Adrenal gland (tissue), 12 donors: Measurements from ENCODE around the gene HSD17B12. TPM values are rescaled to one million over a fixed set of nuclear protein-coding genes. Genes with fewer than 3 reads are reported as not detected.
"Not testable (repeated sequence)": the region's sequence is repeated elsewhere in the genome, so short reads cannot be mapped to it uniquely, and the experiment has no call there.

Source experiments
- DNase-seq, 7 donors: peaks; one replicate each; pipeline ENCODE4 v3.0.0-alpha.2; 2019 to 2020
- H3K27ac ChIP-seq, 5 donors: fragments of 200-600 bp; sonication (generic) in 4 of 5; 1 replicate in 3 of 5; 2 replicates in 2 of 5; pipeline versions ENCODE4 v1.5.1 to v1.8.0; 2016 to 2020; ENCODE audit warnings: mild to moderate bottlenecking in 1 of 5
- H3K27me3 ChIP-seq: fragments of 200-600 bp; 2 replicates; pipeline ENCODE4 v1.8.0; 2021
- H3K36me3 ChIP-seq, 2 donors: fragments of 200-600 bp; replicated peaks in 1 of 2; 1 replicate in 1 of 2; 2 replicates in 1 of 2; pipeline versions ENCODE4 v1.5.1 to v1.8.0; 2018 to 2022
- H3K4me1 ChIP-seq, 2 donors: fragments of 200-600 bp; replicated peaks in 1 of 2; 1 replicate in 1 of 2; 2 replicates in 1 of 2; pipeline versions ENCODE4 v1.5.1 to v1.8.0; 2018 to 2021
- H3K4me3 ChIP-seq, 4 donors: fragments of 200-600 bp; sonication (generic) in 3 of 4; one replicate each; pipeline ENCODE4 v1.5.1; 2016 to 2018
- H3K9me3 ChIP-seq, 3 donors: fragments of 200-600 bp; sonication (generic) in 1 of 3; replicated peaks in 1 of 3; 1 replicate in 2 of 3; 2 replicates in 1 of 3; pipeline versions ENCODE4 v1.5.1 to v1.8.0; 2016 to 2021
- POLR2A ChIP-seq, 2 donors: fragments of 450-650 bp; IDR thresholded peaks; one replicate each; pipeline ENCODE4 v1.6.1; 2017; ENCODE audit warnings: antibody characterized with exemption in 2 of 2, mild to moderate bottlenecking in 2 of 2, moderate library complexity in 1 of 2
- WGBS, 4 donors: extraction: QIAGEN DNeasy Blood & Tissue Kit in 2 of 4; methylation state at CpG; one replicate each; pipeline versions ENCODE4 v1.1.5 to v1.1.7; 2013 to 2017; 5-methylcytosine and 5-hydroxymethylcytosine counted together
- intact Hi-C, 2 donors: fragments of 100-400 bp; cut with DNase I; formaldehyde crosslinking; loops; one replicate each; pipeline versions ENCODE4 v1.14.1 to v1.15.0; 2022 to 2023
- polyA plus RNA-seq, 3 donors: library from polyadenylated mRNA; stranded (reverse); fragments of 200-250 nt in 2 of 3; fragments of 350-450 nt in 1 of 3; fragmentation: Illumina TruSeq in 1 of 3; extraction: RNeasy Lipid Tissue Mini Kit (QIAGEN cat#74804) in 1 of 3; gene quantifications; one replicate each; pipeline ENCODE4 v1.2.3, GENCODE V29; 2013 to 2014
- total RNA-seq, 9 donors: library from RNA; depleted of rRNA in 4 of 9; stranded (reverse); fragments of >200 nt in 4 of 9; fragments of 120-200 nt in 1 of 9; fragmentation: NEBNext Ultra II Directional in 1 of 9; extraction: Animal tissue kit (Norgen Biotek cat#: 25700) in 1 of 9; gene quantifications; one replicate each; pipeline versions ENCODE4 v1.1.0 to v1.2.4, GENCODE V29; 2013 to 2023
- TF ChIP-seq, protein P1 (sequence below), 6 experiments: fragments of 450-650 bp in 4 of 6; fragments of 200-600 bp in 2 of 6; sonication (generic) in 1 of 6; IDR thresholded peaks; 1 replicate in 5 of 6; 2 replicates in 1 of 6; pipeline versions ENCODE4 v1.5.1 to v1.8.0; 2016 to 2021; ENCODE audit warnings: antibody characterized with exemption in 6 of 6, mild to moderate bottlenecking in 2 of 6, moderate library complexity in 1 of 6
- donor health status: healthy with polysubstance abuse.
- donor health status: Bipolar disorder and iron deficiency.
- donor health status: DM: yes; HTN: yes; CAD: no.
- donor health status: DM: no; HTN: no; CAD: no.
- donor health status: DM: no; HTN: no; CAD: no.
- donor health status: DM: yes; HTN: yes; CAD: no.

The HSD17B12 gene
- total and polyA plus RNA-seq, 12 donors = 37.1 to 342 (median 94.6) TPM

DNA sequence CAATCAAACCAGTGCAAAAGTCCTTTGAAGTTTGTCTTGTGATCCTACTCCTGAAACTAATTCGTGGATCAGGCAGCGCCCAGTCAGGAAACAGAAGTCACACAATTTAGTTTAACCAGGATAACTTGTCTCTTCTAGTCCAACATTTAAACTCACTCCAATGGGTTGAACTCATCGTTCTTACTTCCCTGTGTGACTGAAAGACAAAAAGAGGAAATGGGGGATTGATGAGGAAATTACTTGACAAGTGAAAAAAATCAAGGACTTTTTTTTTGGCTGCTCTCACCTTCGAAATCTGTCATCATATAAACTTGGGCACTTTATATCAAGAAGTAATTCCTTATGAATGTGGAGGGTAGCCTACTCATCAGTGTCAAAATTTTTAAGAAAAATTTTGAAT lies 78.4 kb downstream of the HSD17B12 start:
- intact Hi-C loops = no loop called here
- H3K4me3 ChIP-seq = no peak overlapping the region
- 39 to 63% (median 40%) methylated on average over 4 of the region's 4 CpGs for WGBS, 4 donors
- no peak overlapping the region for H3K27ac ChIP-seq
- H3K9me3 ChIP-seq = no peaks in the 10 kb centered on the region
- H3K4me1 ChIP-seq = no peaks in the 10 kb centered on the region
- TF ChIP-seq, protein P1, sequence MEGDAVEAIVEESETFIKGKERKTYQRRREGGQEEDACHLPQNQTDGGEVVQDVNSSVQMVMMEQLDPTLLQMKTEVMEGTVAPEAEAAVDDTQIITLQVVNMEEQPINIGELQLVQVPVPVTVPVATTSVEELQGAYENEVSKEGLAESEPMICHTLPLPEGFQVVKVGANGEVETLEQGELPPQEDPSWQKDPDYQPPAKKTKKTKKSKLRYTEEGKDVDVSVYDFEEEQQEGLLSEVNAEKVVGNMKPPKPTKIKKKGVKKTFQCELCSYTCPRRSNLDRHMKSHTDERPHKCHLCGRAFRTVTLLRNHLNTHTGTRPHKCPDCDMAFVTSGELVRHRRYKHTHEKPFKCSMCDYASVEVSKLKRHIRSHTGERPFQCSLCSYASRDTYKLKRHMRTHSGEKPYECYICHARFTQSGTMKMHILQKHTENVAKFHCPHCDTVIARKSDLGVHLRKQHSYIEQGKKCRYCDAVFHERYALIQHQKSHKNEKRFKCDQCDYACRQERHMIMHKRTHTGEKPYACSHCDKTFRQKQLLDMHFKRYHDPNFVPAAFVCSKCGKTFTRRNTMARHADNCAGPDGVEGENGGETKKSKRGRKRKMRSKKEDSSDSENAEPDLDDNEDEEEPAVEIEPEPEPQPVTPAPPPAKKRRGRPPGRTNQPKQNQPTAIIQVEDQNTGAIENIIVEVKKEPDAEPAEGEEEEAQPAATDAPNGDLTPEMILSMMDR (IDR thresholded peaks at IDR 0.05) = no peak
- TF ChIP-seq POLR2A (IDR thresholded peaks at IDR 0.05) = no peak
- no peak for DNase-seq
- no peaks in the 10 kb centered on the region for H3K27me3 ChIP-seq
- H3K36me3 ChIP-seq = no peaks in the 10 kb centered on the region

GRCh38 chr11:43760902-43761301 lies 80.4 kb downstream of the HSD17B12 start:
- DNase-seq = no peak
- Histone ChIP-seq H3K4me1 (no peaks in the 10 kb centered on the region), H3K36me3 (no peaks in the 10 kb centered on the region), H3K4me3 (no peak overlapping the region), H3K27me3 (no peaks in the 10 kb centered on the region), H3K9me3 (peaks cover 0 to 12% (median 6%) of the 10 kb centered on the region in 3 donors), H3K27ac (no peak overlapping the region)
- TF ChIP-seq, protein P1 (IDR thresholded peaks at IDR 0.05) = no peak
- TF ChIP-seq POLR2A (IDR thresholded peaks at IDR 0.05) = no peak
- 90 to 96% (median 91%) methylated on average over 2 of the region's 2 CpGs for WGBS, 4 donors
- intact Hi-C loops = no loop called here

DNA sequence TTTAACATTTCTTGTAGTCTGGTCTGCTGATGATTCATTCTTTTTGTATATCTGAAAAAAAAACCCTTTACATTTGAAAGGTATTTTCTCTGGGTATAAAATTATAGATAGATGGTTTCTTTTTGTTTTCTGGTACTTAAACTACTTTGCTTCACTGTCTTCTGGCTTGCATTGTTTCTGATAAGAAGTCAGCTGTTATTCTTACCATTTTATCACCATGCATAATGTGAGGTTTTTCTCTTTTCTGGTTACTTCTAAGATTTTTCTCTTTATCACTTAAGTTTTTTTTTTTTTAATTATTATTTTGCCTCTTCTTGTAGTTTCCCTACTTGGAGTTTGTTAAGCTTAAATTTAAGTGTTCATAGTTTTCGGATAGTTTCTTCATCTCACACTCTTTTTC lies 84.7 kb downstream of the HSD17B12 start:
- WGBS, 4 donors = 92 to 100% (median 97%) methylated on average over 1 of the region's 1 CpG
- H3K27ac ChIP-seq = no peak overlapping the region
- intact Hi-C loops = no loop called here
- no peaks in the 10 kb centered on the region for H3K4me1 ChIP-seq
- no peaks in the 10 kb centered on the region for H3K27me3 ChIP-seq
- TF ChIP-seq, protein P1 (IDR thresholded peaks at IDR 0.05) = no peak
- TF ChIP-seq POLR2A (IDR thresholded peaks at IDR 0.05) = no peak
- DNase-seq = no peak
- H3K4me3 ChIP-seq = no peak overlapping the region
- H3K36me3 ChIP-seq = no peaks in the 10 kb centered on the region
- H3K9me3 ChIP-seq = peaks cover 0 to 12% (median 6%) of the 10 kb centered on the region in 3 donors

- H3K9me3 ChIP-seq = peaks cover 0 to 12% (median 6%) of the 10 kb centered on the region in 3 donors
- intact Hi-C loops, H3K27me3 ChIP-seq, H3K4me1 ChIP-seq, H3K36me3 ChIP-seq, H3K4me3 ChIP-seq, H3K27ac ChIP-seq, DNase-seq: not testable (repeated sequence)
- 86 to 99% (median 93%) methylated on average over 5 of the region's 5 CpGs for WGBS, 4 donors
These were observed 88.1 kb downstream of the HSD17B12 start for GRCh38 chr11:43768654-43769053.

DNA sequence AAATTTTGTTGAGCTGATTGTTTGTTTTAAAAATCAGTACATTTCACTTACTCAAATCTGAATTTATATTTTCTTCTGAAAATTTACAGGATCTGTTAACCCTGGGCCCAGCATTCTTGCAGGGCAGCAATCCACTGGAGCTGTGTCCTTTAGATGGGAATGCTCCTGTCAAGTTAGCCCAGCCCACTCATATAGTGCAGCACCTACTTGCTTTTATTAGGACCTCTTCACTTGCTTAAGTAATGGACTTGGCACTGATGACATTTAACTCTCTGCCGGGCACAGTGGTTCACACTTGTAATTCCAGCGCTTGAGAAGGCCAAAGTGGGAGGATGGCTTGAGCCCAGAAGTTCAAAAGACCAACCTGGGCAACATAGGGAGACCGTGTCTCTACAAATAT lies 89.6 kb downstream of the HSD17B12 start:
- Histone ChIP-seq H3K27me3 (no peaks in the 10 kb centered on the region), H3K9me3 (peaks cover 0 to 6% (median 4%) of the 10 kb centered on the region in 3 donors), H3K4me1 (no peaks in the 10 kb centered on the region), H3K27ac (no peak overlapping the region), H3K4me3 (no peak overlapping the region), H3K36me3 (no peaks in the 10 kb centered on the region)
- DNase-seq = no peak
- no peak for TF ChIP-seq POLR2A (IDR thresholded peaks at IDR 0.05)
- TF ChIP-seq, protein P1 (IDR thresholded peaks at IDR 0.05) = no peak
- 90 to 100% (median 95%) methylated on average over 3 of the region's 3 CpGs for WGBS, 4 donors
- intact Hi-C loops = no loop called here
